HG02943 (cell line): ENCODE data around the gene RNASEH2C.
"Not testable (repeated sequence)": the region's sequence is repeated elsewhere in the genome, so short reads cannot be mapped to it uniquely, and the experiment has no call there.

Experiments used
- ATAC-seq: cut with Tn5 transposase; IDR thresholded peaks from one replicate; pipeline ENCODE4 v1.9.1; 2021; ENCODE audit warnings: mild to moderate bottlenecking, low read depth, moderate library complexity; ENCODE audit not compliant: unreplicated experiment

RNASEH2C gene

DNA sequence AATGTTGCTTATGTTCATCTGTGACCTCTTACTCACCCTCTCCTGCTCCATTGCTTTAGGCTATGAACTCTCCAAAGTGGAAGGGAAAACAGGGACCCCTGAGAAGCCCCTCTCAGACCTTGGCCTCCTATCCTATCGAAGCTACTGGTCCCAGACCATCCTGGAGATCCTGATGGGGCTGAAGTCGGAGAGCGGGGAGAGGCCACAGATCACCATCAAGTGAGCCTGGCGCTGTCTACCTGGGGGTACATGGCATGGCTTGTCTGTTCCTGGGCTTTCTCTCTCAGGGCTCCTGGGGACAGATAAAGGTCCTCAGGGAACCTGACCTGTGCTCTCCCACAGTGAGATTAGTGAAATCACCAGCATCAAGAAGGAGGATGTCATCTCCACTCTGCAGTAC, 2.1 kb downstream of the RNASEH2C start:
- ATAC-seq: no peak

DNA sequence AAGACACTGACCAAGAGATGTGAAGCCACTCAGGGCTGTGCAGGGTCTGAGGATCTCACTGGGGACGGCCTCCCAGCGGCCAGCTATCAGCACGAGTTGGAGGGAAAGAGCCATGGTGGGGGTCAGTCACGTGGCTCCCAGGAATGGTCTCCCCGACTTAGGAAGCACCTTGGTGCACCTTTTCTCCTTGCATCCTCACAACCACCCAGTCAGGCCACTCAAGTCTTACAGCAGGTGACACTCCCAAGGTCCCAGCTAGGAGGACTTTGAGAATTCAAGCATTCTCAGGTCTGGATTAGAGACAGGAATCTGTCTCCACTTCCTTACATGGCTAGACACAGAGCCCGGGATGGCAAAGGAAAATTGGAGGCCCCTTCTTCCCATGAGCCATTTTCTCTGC, 2.7 kb downstream of the RNASEH2C start:
- no peak for ATAC-seq

DNA sequence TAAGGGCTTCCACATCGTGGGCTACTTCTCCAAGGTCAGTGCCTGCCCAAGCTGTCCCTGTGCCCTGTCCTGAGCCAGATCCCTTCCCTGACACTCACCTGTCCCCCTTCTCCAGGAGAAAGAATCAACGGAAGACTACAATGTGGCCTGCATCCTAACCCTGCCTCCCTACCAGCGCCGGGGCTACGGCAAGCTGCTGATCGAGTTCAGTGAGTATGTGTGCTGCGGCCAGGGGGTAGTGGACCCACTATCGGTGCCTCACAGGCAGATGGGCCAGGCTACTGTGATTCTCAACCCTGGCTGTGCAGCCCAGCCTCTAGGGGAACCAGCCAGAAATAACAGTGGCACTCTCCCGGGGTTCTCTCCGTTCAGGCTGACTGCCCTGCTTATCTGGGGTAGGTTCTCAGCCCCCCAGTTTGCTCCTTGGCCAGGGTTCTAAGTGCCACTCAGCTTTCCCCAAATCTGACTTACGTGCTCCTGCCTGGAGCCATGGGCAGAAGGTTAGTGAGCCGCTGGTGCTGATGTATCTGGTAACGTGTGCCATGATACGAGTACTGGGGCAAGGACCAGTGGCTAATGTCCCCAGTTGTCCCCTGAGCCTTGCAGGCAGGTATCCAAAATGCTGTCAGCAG, 3.7 kb downstream of the RNASEH2C start:
- ATAC-seq: no peak

DNA sequence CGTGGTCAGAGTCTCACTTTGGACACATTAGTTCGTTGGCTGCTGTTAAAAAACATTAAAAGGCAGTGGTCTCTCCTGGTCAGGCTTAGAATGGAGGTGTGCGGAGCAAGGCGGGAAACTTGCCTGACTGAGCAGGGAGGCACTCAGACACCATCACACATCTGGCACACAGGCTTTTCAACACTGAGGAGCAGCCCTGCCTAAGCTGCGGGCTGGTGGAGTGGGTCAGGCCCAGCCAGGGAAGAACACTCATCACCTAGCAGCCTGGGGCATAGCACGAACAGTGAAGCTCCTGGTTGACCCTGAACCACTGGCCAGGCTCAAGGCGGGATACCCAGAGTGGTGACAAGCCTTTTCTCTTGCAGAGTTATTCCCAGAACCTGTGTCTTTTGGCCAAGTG, 4.3 kb downstream of the RNASEH2C start:
- ATAC-seq: no peak

DNA sequence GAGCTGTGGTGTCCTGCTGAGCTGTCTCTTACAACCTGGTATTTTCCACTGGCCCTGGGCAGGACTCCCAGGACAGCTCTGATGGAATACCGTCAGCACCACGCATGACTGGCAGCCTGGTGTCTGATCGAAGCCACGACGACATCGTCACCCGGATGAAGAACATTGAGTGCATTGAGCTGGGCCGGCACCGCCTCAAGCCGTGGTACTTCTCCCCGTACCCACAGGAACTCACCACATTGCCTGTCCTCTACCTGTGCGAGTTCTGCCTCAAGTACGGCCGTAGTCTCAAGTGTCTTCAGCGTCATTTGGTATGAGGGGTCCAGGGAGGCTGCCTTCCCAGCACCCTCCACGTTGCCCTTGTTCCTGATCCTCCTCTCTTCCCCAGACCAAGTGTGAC, 6.2 kb downstream of the RNASEH2C start:
- no peak for ATAC-seq

DNA sequence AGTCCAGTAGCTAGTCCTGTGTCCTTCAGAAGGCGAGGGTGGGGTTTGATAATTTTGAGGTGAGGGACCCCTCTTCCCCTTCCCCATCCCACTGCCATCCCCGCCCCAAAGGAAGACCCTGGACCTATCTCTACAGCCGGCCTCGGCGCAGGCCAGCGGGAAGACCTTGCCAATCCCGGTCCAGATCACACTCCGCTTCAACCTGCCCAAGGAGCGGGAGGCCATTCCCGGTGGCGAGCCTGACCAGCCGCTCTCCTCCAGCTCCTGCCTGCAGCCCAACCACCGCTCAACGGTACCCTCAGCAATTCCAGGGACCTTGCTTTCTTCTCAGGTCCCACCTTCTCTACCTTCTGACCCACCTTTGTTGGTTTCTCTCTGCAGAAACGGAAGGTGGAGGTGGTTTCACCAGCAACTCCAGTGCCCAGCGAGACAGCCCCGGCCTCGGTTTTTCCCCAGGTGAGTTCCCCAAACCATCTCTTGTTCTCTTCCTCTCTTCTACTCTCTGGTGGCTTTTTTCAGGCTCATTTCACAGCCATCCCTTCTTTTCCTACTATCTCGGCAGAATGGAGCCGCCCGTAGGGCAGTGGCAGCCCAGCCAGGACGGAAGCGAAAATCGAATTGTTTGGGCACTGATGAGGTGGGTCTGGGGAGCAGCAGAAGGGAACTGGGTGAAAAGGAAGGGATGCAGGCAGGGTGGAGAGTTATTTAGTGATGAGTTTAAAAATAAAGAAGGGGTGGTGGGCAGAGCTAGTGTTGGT, 7.2 kb downstream of the RNASEH2C start:
- no peak for ATAC-seq

DNA sequence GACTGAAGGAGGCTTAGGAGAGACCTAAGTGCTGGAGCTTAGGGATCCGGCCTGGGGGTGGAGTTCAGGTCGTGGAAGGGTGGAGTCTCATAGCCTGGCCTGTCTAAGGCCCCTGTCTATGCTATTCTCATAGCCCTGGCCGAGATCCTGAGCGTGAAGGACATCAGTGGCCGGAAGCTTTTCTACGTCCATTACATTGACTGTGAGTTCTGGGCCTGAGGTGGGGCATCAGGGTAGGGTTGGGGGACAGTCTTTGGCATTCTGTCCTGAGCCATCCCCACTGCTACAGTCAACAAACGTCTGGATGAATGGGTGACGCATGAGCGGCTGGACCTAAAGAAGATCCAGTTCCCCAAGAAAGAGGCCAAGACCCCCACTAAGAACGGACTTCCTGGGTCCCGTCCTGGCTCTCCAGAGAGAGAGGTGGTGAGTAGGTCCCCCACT, 7.9 kb downstream of the RNASEH2C start:
- no peak for ATAC-seq

DNA sequence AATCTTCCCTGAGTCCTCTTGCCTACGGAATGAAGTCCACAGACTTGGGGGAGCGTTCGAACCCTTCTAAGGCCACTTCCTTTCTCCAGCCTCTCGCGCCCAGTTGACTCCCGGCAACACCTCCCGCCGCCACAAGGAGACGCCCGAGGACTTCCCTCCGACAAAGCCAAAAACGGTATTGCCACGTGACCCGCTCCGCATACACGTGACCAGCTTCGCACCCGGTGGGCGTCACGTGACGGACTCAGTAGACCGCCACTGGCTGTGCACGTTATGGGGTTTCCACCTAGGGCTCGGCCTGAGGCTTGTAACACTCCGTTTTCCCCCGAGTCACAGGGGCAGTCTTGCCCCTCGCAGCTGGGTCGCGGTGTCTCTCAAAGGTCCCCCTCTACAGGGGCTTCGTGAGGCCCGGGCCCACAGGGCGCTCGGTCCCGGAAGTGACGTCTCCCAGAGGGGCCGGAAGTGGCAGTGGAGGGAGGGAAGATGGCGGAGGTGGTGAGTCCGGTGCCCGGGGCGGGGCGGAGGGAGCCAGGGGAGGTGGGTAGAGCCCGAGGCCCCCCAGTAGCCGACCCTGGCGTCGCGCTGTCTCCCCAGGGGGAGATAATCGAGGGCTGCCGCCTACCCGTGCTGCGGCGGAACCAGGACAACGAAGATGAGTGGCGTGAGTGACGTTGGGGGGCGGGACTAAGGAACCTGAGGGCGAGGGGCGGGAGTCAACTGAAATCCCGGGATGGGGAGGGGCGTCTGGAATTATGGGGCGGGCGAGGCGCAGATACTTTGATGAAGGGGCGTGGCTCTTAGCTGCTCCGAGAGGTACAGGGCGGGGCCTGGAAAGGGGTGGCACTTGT, 8.6 kb downstream of the RNASEH2C start, which contains the start of gene KAT5:
KAT5 (plus strand) TSS at position 468 of the 848 bp plus-strand sequence; CDS start at position 484, 16 bp downstream.
- peak; percentile 84 for ATAC-seq

DNA sequence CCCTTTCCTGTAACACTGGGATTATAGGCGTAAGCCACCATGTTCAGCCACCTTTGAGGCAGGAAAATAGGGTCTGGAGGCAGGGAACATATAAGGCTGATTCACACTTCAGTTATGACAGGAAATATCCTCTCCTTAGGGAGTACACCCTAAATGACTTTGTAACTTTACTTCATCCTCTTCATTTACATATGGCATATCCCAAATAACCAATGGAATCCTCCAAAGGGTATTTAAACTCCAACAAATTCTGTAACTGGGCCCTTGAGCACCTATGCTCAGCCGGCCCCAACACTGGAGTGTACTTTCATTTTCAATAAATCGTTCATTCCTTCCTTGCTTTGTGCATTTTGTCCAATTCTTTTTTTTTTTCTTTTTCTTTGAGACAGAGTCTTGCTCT, 10.2 kb downstream of the RNASEH2C start:
- no peak for ATAC-seq

DNA sequence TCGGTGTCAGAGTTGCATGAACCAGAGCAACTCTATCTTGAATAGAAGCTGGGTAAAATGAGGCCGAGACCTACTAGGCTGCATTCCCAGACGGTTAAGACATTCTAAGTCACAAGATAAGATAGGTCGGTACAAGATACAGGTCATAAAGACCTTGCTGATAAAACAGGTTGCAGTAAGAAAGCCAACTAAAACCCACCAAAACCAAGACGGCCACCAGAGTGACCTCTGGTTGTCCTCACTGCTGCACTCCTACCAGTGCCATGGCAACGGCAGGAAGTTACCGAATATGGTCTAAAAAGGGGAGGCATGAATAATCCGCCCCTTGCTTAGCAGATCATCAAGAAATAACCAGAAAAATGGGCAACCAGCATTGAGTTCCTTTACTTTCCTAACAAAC, 10.9 kb downstream of the RNASEH2C start:
- ATAC-seq: no peak

DNA sequence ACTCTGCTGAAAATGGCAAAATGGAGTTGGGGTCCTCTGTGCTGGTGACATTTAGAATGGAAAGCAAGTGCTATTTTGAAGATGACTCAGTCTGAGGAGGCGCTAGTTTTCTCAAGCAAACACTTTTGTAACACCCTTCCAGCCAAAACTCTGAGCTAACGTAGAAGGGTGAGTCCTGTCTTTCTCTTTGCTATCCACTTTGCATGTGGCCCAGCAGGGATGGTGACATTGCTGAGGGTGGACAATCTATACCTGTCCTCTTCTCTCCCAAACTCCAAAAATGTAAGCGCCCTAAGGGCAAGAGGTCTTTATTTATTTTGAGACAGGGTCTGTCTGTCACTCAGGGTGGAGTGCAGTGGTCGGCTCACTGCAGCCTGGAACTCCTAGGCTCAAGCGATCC, 12.1 kb downstream of the RNASEH2C start:
- no peak for ATAC-seq

DNA sequence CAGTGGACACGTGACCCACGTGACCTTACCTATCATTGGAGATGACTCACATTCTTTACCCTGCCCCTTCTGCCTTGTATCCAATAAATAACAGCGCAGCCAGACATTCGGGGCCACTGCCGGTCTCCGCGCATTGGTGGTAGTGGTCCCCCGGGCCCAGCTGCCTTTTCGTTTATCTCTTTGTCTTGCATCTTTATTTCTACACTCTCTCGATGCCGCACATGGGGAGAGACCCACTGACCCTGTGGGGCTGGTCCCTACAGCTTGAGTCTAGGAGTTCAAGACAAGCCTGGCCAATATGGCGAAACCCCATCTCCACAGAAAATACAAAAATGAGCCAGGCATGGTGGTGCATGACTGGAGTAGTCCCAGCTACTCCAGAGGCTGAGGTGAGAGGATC, 13.6 kb downstream of the RNASEH2C start:
- ATAC-seq: not testable (repeated sequence)

DNA sequence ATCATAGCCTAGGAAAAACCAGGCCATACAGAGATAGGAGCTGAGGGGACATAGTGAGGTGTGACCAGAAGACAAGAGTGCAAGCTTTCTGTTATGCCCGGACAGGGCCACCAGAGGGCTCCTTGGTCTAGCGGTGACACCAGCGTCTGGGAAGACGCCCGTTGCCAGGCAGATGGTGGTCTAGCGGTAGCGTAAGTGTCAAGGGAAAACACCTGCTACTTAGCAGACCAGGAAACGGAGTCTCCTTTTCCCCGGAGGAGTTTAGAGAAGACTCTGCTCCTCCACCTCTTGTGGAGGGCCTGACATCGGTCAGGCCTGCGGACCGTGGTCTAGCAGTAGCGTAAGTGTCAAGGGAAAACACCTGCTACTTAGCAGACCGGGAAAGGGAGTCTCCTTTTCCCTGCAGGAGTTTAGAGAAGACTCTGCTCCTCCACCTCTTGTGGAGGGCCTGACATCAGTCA, 14.3 kb downstream of the RNASEH2C start:
- ATAC-seq: not testable (repeated sequence)

DNA sequence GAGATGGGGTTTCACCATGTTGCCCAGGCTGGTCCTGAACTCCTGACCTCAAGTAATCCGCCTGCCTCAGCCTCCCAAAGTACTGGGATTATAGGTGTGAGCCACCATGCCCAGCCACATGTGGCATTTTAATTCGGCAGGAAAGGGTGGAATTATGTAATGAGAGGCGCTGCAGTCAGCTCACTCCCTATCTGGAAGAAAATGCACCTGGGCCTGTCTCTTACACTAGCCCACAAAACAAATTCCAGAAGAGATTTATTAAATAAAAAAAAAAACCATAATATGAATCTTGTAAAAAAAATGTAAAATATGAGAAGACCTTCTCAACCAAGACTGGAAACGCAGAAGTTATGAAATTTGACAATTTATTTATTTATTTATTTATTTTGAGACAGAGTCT, 16.8 kb downstream of the RNASEH2C start:
- ATAC-seq: no peak

DNA sequence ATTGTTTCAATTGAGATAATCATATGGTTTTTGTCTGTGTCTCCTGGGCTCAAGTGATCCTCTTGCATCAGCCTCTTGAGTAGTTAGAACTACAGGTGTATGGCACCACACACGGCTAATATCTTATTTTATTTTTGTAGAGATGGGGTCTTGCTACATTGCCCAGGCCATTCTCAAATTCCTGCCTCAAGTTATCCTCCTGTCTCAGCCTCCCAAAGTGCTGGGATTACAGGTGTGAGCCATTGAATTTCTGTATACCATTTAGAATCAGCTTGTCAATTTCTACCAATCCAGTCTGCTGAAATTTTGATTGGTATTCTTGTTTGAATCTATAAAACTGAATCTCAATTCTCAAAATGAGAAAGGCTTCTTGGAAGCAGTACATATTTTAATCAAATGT, 18.9 kb downstream of the RNASEH2C start:
- ATAC-seq: no peak

DNA sequence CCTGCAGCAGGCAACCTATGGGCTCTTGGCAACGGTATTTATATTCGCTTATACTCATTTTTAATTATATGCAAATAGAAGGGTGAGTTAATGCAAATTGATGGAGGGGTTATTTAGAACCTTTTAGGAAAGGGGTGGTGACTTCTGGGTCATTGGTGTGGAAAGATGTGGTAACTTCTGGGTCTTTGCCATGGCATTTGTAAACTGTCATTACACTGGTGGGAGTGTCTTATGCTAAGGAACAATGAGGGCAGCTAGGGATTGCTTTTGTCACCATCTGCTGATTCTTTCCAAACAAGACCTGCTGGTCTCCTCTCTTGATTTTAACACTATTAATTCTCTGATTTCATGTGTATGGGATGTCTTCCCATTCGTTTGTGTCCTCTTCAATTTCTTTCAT, 20.2 kb downstream of the RNASEH2C start:
- no peak for ATAC-seq

DNA sequence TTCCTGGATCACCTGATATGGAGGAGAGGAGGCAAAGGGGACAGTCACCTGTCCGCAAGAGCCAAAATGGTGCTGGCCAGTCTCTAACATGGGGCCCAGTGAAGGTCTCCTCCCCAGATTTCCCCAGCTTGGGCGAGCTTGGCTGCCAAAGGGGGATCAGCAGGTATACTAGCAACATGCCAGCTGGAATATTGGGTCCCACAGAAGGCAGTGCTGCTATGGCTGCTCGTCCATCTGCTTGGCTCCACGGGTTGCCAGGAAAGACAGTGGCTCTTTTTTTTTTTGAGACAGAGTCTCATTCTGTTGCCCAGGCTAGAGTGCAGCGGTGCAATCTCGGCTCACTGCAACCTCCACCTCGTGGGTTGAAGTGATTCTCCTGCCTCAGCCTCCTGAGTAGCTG, 21.3 kb downstream of the RNASEH2C start:
- no peak for ATAC-seq

DNA sequence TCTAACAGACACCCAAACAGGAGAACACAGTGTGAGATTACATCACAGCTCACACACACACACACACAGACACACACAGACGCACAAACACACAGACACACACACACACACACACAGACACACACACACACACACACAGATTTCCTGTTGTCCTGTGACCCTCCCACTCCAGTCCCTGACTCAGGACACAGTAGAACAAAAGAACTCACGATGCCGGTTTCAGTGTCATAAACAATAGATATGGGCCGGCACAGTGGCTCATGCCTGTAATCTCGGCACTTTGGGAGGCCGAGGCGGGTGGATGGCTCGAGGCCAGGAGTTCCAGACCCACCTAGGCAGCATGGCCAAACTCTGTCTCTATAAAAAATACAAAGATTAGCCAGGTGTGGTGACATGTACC, 22.4 kb downstream of the RNASEH2C start:
- no peak for ATAC-seq

DNA sequence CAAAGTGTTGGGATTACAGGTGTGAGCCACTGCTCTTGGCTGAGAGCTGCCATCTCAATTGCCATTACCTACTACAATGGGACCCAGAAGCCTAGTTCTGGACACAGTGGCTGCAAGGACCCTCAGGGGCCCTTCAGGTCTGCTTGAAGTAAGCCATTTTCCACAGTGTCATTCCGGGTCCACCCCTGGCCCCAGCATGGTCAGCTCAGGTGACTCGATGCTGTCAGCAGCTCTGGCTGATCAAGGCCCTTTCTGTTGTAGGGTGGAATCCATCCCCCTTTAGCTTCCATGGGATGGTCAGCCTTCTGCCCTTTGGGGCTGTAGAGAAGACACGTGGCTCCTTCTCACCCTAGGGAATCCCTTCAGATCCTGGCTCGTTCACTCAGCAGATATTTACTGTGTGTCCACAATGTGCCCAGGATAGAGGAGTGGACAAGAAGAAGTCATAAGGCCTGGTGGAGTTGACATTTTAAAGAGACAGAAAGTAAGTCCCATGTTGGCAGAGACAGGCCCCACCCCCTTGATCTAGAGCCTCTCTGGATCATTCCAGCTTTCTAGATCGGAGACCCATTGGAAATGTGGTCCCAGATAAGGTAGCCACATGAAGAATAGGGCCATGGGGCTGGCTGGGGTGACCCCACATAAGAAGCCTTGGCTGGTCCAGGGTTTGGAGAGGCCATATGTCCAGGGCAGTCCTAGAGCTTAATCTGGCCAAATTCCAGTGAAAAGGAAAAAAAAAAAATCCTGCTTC, 23.6 kb downstream of the RNASEH2C start:
- ATAC-seq: no peak

DNA sequence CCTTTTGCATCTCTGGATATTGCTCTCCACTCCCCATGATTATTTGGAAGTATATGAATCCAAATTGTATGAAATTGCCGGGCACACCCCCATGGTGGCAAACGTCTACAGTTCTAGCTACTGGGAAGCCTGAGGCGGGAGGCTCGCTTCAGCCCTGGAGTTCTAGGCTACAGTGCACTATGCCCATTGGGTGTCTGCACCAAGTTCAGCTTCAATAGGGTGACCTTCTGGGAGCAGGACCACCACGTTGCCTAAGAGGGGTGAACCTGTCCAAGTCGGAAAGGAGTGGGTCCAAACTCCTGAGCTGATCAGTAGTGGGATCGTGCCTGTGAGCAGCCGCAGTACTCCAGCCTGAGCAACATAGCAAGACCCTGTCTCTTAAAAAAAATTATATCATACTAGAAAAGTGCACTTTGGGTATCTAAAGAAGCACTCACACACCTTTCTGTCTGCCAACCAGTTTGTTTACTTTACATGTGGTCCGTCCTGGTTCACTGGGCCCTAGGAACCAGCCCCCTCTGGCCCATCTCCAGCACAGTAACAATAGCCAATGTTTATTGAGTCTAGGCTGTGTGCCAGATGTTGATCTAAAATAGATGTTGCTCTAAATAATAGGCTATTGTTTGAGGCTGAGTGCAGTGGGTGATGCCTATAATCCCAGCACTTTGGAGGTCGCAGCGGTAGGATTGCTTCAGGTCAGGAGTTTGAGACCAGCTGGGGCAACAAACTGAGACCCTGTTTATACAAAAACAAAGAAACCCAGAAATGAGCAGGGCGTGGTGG, 24.9 kb downstream of the RNASEH2C start:
- no peak for ATAC-seq
